Stimulated activated CD4-positive, alpha-beta T cell treated with anti-CD3 and anti-CD28 coated beads, Interleukin-1b, Interleukin-23, amount 100 ng/mL, for 24 hours (primary cell): ENCODE measurements around the gene FNIP2.
"Not testable (repeated sequence)": the region's sequence is repeated elsewhere in the genome, so short reads cannot be mapped to it uniquely, and the experiment has no call there.

Source experiments
- DNase-seq, 4 experiments: peaks; one replicate each; pipeline ENCODE4 v3.0.0-alpha.2; 2020; ENCODE audit warnings: low read depth in 4 of 4, low spot score in 1 of 4

The FNIP2 gene

GRCh38 chr4:158904815-158905214, 136.0 kb downstream of the FNIP2 start:
- no peak for DNase-seq

- no peak for DNase-seq
Observed at GRCh38 chr4:158906073-158906472, 137.2 kb downstream of the FNIP2 start.

GRCh38 chr4:158912390-158912789, 143.6 kb downstream of the FNIP2 start:
- DNase-seq, result no peak

GRCh38 chr4:158912806-158913205, 144.0 kb downstream of the FNIP2 start:
- no peak for DNase-seq

GRCh38 chr4:158913766-158914165, 144.9 kb downstream of the FNIP2 start:
- DNase-seq, result no peak

GRCh38 chr4:158914218-158914617, 145.4 kb downstream of the FNIP2 start:
- DNase-seq, result no peak

GRCh38 chr4:158915683-158916241, 146.9 kb downstream of the FNIP2 start:
- DNase-seq, result no peak

GRCh38 chr4:158920452-158920996, 151.7 kb downstream of the FNIP2 start:
- DNase-seq, result not testable (repeated sequence)

GRCh38 chr4:158927774-158928173, 158.9 kb downstream of the FNIP2 start:
- DNase-seq, result not testable (repeated sequence)

- no peak for DNase-seq
Observed at GRCh38 chr4:158929939-158930638, 161.3 kb downstream of the FNIP2 start.

- no peak for DNase-seq
Observed at GRCh38 chr4:158930639-158930972, 161.8 kb downstream of the FNIP2 start.

- no peak for DNase-seq
Observed at GRCh38 chr4:158933236-158933635, 164.4 kb downstream of the FNIP2 start.

GRCh38 chr4:158934996-158935669, 166.3 kb downstream of the FNIP2 start:
- DNase-seq, result no peak

- no peak for DNase-seq
Observed at GRCh38 chr4:158936238-158936637, 167.4 kb downstream of the FNIP2 start.

GRCh38 chr4:158938220-158939044, 169.6 kb downstream of the FNIP2 start:
- no peak for DNase-seq

- no peak for DNase-seq
Observed at GRCh38 chr4:158940271-158940670, 171.4 kb downstream of the FNIP2 start.

- no peak for DNase-seq
Observed at GRCh38 chr4:158941321-158941720, 172.5 kb downstream of the FNIP2 start.

GRCh38 chr4:158941895-158942294, 173.1 kb downstream of the FNIP2 start:
- DNase-seq, result no peak

- DNase-seq, result no peak
Observed at GRCh38 chr4:158945529-158946108, 176.8 kb downstream of the FNIP2 start.

- DNase-seq, result no peak
Observed at GRCh38 chr4:158946825-158947224, 178.0 kb downstream of the FNIP2 start.

- DNase-seq, result no peak
Observed at GRCh38 chr4:158948071-158948470, 179.2 kb downstream of the FNIP2 start.
